Upper lobe of left lung (tissue), 6 donors: Measurements from ENCODE around the gene AASS. TPM values are rescaled to one million over a fixed set of nuclear protein-coding genes. Genes with fewer than 3 reads are reported as not detected.

Source experiments
- ATAC-seq, 2 donors: fragments of 200-7000 bp; cut with Tn5 transposase; one replicate each; pipeline ENCODE4 v1.9.1; 2022; ENCODE audit warnings: mild to moderate bottlenecking in 2 of 2, moderate library complexity in 2 of 2; ENCODE audit not compliant: low FRiP score in 2 of 2
- DNase-seq, 2 donors: peaks; one replicate each; pipeline ENCODE4 v3.0.0-alpha.2; 2019 to 2020
- H3K27ac ChIP-seq, 4 donors: fragments of 200-600 bp; sonication (generic); one replicate each; pipeline ENCODE4 v1.5.1; 2016 to 2019
- H3K27me3 ChIP-seq, 4 donors: fragments of 200-600 bp; sonication (generic); one replicate each; pipeline ENCODE4 v1.5.1; 2017 to 2019
- H3K36me3 ChIP-seq, 4 donors: fragments of 200-600 bp; sonication (generic); one replicate each; pipeline ENCODE4 v1.5.1; 2016 to 2019
- H3K4me1 ChIP-seq, 4 donors: fragments of 200-600 bp; sonication (generic); one replicate each; pipeline ENCODE4 v1.5.1; 2018 to 2019
- H3K4me3 ChIP-seq, 4 donors: fragments of 200-600 bp; sonication (generic); one replicate each; pipeline ENCODE4 v1.5.1; 2017 to 2019; ENCODE audit warnings: mild to moderate bottlenecking in 2 of 4, moderate library complexity in 1 of 4
- H3K9me3 ChIP-seq, 4 donors: fragments of 200-600 bp; sonication (generic); one replicate each; pipeline ENCODE4 v1.5.1; 2018 to 2019
- EP300 ChIP-seq, 4 donors: sonication (generic); formaldehyde crosslinking; IDR thresholded peaks; one replicate each; pipeline ENCODE4 v1.5.1; 2017; ENCODE audit warnings: antibody characterized with exemption in 4 of 4, control low read depth in 2 of 4
- POLR2A ChIP-seq, 4 donors: fragments of 450-650 bp; IDR thresholded peaks; one replicate each; pipeline ENCODE4 v1.5.1; 2016 to 2017; ENCODE audit warnings: antibody characterized with exemption in 4 of 4, mild to moderate bottlenecking in 2 of 4
- POLR2AphosphoS5 ChIP-seq, 2 donors: sonication (generic); formaldehyde crosslinking; IDR thresholded peaks; one replicate each; pipeline ENCODE4 v1.5.1; 2017; ENCODE audit warnings: antibody characterized with exemption in 2 of 2
- WGBS, 2 donors: methylation state at CpG; one replicate each; pipeline ENCODE4 v1.1.5; 2017 to 2018; 5-methylcytosine and 5-hydroxymethylcytosine counted together
- total RNA-seq, 6 donors: library from RNA; depleted of rRNA in 4 of 6; stranded (reverse); fragments of >200 nt in 4 of 6; gene quantifications; one replicate each; pipeline versions ENCODE4 v1.1.0 to v1.2.1, GENCODE V29; 2016 to 2021
- TF ChIP-seq, protein P1 (sequence below), 6 experiments: fragments of 450-650 bp in 4 of 6; fragments of 200-600 bp in 2 of 6; sonication (generic) in 2 of 6; IDR thresholded peaks; one replicate each; pipeline ENCODE4 v1.5.1; 2016 to 2019; ENCODE audit warnings: antibody characterized with exemption in 6 of 6
- donor health status: DM: no; HTN: no; CAD: no; lungs with moderate emphysema.
- donor health status: DM: no; HTN: yes; CAD: no; lungs with severe emphysema.

The AASS gene
- total RNA-seq, 6 donors from 2014 or later = 26.3 to 122 (median 42.8) TPM

DNA sequence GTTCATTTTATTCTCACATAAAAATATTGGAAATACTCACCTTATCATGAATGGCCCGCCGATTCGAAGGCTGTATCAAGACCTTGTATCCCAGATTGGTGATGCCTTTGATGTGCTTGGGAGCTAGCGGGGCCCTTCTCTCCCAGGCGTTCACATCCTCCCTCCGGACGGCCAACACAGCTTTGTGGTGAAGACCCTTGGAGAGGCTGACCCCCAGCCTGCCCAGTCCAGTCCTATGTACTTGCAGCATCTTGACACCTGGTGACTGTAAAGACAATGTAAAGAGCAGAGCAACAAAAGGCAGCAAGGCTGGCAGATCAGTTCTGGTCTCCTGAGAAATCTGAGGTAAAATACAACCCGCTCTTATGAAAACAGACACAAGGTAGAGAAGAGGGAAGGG lies 10.6 kb downstream of the AASS start:
- ATAC-seq (no peak), DNase-seq (no peak)
- no peaks in the 10 kb centered on the region for H3K27me3 ChIP-seq
- H3K4me1 ChIP-seq = peaks cover 10 to 28% (median 15%) of the 10 kb centered on the region in 4 donors
- H3K4me3 ChIP-seq = no peak overlapping the region
- WGBS, 2 donors = 94 to 97% methylated on average over 8 of the region's 8 CpGs
- peaks cover 0 to 10% (median 0%) of the 10 kb centered on the region in 4 donors for H3K36me3 ChIP-seq
- no peaks in the 10 kb centered on the region for H3K9me3 ChIP-seq
- H3K27ac ChIP-seq = no peak overlapping the region
- no peak for TF ChIP-seq EP300 (IDR thresholded peaks at IDR 0.05)
- TF ChIP-seq POLR2AphosphoS5 (IDR thresholded peaks at IDR 0.05) = no peak
- TF ChIP-seq, protein P1, sequence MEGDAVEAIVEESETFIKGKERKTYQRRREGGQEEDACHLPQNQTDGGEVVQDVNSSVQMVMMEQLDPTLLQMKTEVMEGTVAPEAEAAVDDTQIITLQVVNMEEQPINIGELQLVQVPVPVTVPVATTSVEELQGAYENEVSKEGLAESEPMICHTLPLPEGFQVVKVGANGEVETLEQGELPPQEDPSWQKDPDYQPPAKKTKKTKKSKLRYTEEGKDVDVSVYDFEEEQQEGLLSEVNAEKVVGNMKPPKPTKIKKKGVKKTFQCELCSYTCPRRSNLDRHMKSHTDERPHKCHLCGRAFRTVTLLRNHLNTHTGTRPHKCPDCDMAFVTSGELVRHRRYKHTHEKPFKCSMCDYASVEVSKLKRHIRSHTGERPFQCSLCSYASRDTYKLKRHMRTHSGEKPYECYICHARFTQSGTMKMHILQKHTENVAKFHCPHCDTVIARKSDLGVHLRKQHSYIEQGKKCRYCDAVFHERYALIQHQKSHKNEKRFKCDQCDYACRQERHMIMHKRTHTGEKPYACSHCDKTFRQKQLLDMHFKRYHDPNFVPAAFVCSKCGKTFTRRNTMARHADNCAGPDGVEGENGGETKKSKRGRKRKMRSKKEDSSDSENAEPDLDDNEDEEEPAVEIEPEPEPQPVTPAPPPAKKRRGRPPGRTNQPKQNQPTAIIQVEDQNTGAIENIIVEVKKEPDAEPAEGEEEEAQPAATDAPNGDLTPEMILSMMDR (IDR thresholded peaks at IDR 0.05) = no peak
- TF ChIP-seq POLR2A (IDR thresholded peaks at IDR 0.05) = no peak

DNA sequence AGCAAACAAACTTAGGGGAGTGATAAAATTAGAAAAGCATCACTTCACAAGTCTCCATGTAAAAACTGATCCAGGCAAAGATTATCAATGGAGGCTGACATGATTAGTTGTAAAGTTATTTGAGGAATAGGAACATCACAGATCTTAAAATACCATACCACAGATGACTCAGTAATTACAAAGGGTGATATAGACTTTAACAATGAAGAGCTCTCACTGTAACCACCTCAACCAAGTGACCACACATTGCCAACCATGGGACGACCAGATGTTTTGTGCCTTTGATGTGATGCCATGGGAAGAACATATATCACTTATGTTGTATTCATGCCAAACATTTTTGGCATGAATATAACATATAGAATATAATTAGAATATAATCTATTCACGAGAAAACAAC lies 11.7 kb downstream of the AASS start:
- Histone ChIP-seq H3K9me3 (no peaks in the 10 kb centered on the region), H3K27me3 (no peaks in the 10 kb centered on the region), H3K4me3 (no peak overlapping the region), H3K4me1 (peaks cover 8 to 19% (median 11%) of the 10 kb centered on the region in 4 donors), H3K27ac (no peak overlapping the region), H3K36me3 (peaks cover 0 to 10% (median 0%) of the 10 kb centered on the region in 4 donors)
- DNase-seq (no peak), ATAC-seq (no peak)
- WGBS, 2 donors = 76 to 80% methylated on average over 2 of the region's 2 CpGs
- TF ChIP-seq POLR2A (IDR thresholded peaks at IDR 0.05) = no peak
- TF ChIP-seq POLR2AphosphoS5 (IDR thresholded peaks at IDR 0.05) = no peak
- TF ChIP-seq EP300 (IDR thresholded peaks at IDR 0.05) = no peak
- TF ChIP-seq, protein P1 (IDR thresholded peaks at IDR 0.05) = no peak

DNA sequence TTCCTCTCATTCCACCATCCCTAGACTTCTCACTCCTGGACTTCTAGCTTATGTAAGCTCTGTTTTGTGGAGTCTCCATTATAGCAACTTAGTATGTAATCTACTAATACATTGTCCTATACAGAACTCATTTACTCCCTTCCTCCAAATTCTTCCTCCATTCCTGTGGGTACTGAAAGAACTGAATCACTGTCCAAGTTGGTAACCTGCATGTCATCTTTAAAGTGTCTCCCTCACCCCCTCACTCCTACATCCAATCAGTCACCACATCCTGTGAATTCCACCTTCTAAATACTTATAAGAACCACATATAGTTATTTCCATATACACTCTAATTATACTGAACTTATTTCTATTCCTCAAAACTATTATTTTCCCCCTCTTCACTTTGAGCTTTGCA lies 20.3 kb downstream of the AASS start:
- H3K4me3 ChIP-seq = no peak overlapping the region
- H3K9me3 ChIP-seq = no peaks in the 10 kb centered on the region
- H3K27ac ChIP-seq = no peak overlapping the region
- H3K4me1 ChIP-seq = no peaks in the 10 kb centered on the region
- no peaks in the 10 kb centered on the region for H3K27me3 ChIP-seq
- peaks cover 0 to 26% (median 4%) of the 10 kb centered on the region in 4 donors for H3K36me3 ChIP-seq
- DNase-seq (no peak), ATAC-seq (no peak)
- TF ChIP-seq POLR2AphosphoS5 (IDR thresholded peaks at IDR 0.05) (no peak), POLR2A (IDR thresholded peaks at IDR 0.05) (no peak), EP300 (IDR thresholded peaks at IDR 0.05) (no peak)
- TF ChIP-seq, protein P1 (IDR thresholded peaks at IDR 0.05) = no peak

DNA sequence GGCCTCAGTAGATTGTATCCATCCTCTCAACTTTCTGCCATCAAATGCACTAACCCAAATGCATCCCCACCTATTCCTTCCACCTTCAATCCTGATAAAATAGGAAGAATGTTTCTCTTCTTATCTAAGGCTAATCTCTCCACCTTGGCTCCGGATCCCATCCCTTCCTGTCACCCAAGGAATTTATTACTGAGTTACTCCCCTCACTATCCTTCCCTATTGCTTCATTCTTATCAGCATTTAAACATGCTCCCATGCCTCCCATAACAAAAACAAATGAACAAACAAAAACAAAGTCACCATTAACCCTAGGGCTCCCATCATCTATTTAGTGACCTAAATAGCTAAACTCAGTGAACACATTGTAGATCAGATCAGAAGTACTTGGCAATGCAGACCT lies 25.3 kb downstream of the AASS start:
- WGBS, 2 donors = 42 to 62% methylated on average over 1 of the region's 1 CpG
- Histone ChIP-seq H3K36me3 (peaks cover 3 to 43% (median 19%) of the 10 kb centered on the region in 4 donors), H3K27me3 (no peaks in the 10 kb centered on the region), H3K9me3 (no peaks in the 10 kb centered on the region), H3K4me1 (no peaks in the 10 kb centered on the region), H3K27ac (no peak overlapping the region), H3K4me3 (no peak overlapping the region)
- DNase-seq (no peak), ATAC-seq (no peak)
- TF ChIP-seq EP300 (IDR thresholded peaks at IDR 0.05) (no peak), POLR2A (IDR thresholded peaks at IDR 0.05) (no peak), POLR2AphosphoS5 (IDR thresholded peaks at IDR 0.05) (no peak)
- TF ChIP-seq, protein P1 (IDR thresholded peaks at IDR 0.05) = no peak

DNA sequence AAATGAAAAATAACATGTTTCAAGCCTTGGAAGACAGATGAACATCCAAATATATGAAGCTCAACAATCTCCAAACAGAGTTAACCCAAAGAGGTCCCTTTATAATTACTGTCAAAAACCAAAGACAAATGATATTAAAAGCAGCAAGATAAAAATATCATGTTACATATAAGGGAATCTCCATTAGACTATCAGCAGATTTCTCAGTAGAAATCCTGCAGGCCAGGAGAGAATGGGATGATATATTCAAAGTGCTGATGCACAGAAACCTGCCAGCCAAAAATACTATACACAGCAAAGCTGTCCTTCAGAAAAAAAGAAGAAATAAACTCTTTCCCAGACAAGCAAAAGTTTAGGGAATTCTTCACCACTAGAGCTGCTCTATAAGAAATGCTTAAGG lies 41.0 kb downstream of the AASS start:
- H3K27me3 ChIP-seq = no peaks in the 10 kb centered on the region
- no peak for ATAC-seq
- no peaks in the 10 kb centered on the region for H3K4me1 ChIP-seq
- H3K36me3 ChIP-seq = peaks cover 0 to 52% (median 9%) of the 10 kb centered on the region in 4 donors
- no peak overlapping the region for H3K4me3 ChIP-seq
- H3K27ac ChIP-seq = no peak overlapping the region
- no peak for DNase-seq
- peaks cover 13 to 25% (median 13%) of the 10 kb centered on the region in 4 donors for H3K9me3 ChIP-seq
- TF ChIP-seq EP300 (IDR thresholded peaks at IDR 0.05) = no peak
- no peak for TF ChIP-seq POLR2AphosphoS5 (IDR thresholded peaks at IDR 0.05)
- TF ChIP-seq, protein P1 (IDR thresholded peaks at IDR 0.05) = no peak
- no peak for TF ChIP-seq POLR2A (IDR thresholded peaks at IDR 0.05)
